COR-L47 (cell line): ENCODE data around the gene LYPD3.
"Not testable (repeated sequence)": the region's sequence is repeated elsewhere in the genome, so short reads cannot be mapped to it uniquely, and the experiment has no call there.

ENCODE experiments used
- DNase-seq: peaks from one replicate; lab custom pipeline; 2025; lab: John Stamatoyannopoulos, UW

Gene LYPD3

DNA sequence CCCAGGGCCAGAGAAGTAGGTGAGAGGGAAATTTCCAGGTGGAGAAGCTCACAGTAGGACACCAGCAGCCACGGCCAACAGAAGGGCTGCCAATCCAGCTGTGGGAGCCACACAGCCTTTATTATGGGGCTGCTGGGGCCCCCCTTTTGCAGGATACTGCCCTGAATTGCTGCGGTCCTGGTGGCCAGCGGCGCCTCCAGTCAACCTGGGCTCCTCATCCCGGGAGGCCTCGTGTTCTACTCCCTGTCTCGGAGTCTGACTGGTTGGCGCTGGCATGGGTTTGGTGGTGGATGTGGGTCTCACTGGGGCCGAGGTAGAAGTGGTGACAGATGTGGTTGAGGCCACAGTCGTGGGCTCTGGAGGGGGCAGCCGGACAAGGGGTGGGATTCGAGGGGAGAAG is 4.1 kb downstream of the LYPD3 start:
- no peak for DNase-seq

- no peak for DNase-seq
Measured at GRCh38 chr19:43460362-43461016, 4.9 kb downstream of the LYPD3 start.

DNA sequence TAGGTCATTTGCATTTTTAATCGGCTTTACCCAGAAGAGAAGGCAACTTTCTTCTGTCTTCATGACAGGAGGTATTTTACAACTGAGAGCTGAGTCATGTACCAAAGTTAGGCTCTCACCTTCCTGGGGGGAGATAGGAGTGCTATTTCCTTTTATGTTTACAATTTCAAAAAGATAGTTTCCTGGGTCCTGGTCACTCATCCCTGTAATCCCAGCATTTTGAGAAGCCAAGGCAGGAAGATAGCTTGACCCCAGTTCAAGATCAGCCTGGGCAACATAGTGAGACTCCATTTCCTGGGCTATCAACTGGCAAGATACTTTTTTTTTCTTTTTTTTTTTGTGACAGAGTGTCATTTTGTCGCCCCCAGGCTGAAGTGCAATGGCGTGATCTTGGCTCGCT is 7.6 kb downstream of the LYPD3 start:
- DNase-seq: no peak

- no peak for DNase-seq
Measured at GRCh38 chr19:43455321-43456113, 9.9 kb downstream of the LYPD3 start.

DNA sequence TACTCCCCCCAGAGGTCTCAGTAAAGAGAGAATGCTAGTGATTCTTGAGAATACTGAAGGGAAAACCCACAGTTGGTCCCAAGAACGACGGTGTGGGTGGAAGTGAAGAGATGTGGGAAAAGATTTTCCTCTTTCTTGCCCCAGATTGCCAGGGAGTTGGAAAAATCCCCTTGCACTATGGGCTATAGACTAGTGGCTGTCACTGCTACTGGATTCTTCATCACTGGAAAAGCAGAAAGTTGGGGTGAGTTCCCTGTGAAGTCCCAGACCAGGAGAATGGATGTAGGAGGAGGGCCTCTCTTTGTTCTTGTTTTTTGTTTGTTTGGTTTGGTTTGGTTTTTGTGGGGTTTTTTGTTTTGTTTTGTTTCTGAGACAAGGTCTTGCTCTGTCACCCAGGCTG is 11.4 kb downstream of the LYPD3 start:
- no peak for DNase-seq

GRCh38 chr19:43452582-43452981 is 12.8 kb downstream of the LYPD3 start:
- no peak for DNase-seq

GRCh38 chr19:43450545-43450997 is 14.8 kb downstream of the LYPD3 start:
- no peak for DNase-seq

GRCh38 chr19:43447655-43448054 is 17.8 kb downstream of the LYPD3 start:
- no peak for DNase-seq

DNA sequence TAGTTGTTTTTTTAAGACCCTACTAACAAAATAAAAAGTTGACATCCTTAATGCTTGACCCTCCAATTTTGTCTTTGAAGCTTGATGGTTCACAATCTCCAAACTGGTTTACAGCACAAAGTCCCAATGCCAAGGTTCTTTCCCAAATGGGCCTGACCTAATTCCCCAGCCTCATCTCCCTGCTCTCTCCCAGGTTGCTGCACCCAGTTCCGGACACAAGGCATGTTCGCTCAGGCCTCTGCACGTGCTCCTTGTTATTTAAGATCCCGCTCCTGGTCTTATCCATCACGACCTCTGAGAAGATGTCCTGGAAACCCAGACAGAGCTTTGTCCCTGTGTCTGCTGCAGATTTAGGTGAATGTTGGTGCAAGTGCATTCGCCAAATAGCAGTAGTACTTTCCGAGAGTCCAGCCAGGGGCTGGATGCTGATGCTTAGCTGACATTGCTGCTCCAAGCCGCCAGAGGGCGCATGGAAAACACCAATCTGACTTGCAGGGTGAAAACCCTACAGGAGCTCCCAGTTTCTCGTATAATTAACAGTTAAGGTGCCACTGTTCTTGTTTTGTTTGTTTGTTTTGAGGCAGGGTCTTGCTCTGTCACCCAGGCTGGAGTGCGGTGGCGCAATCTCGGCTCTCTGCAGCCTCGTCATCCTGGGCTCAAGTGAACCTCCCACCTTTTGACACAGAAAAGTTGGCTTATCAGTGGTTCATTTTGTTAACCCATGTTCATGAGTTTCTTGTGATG is 18.5 kb downstream of the LYPD3 start:
- DNase-seq: peak; percentile 52

- DNase-seq: no peak
Measured at GRCh38 chr19:43445426-43445825, 20.0 kb downstream of the LYPD3 start.

GRCh38 chr19:43444531-43445287 is 20.7 kb downstream of the LYPD3 start:
- no peak for DNase-seq

- DNase-seq: not testable (repeated sequence)
Measured at GRCh38 chr19:43444091-43444490, 21.3 kb downstream of the LYPD3 start.

DNA sequence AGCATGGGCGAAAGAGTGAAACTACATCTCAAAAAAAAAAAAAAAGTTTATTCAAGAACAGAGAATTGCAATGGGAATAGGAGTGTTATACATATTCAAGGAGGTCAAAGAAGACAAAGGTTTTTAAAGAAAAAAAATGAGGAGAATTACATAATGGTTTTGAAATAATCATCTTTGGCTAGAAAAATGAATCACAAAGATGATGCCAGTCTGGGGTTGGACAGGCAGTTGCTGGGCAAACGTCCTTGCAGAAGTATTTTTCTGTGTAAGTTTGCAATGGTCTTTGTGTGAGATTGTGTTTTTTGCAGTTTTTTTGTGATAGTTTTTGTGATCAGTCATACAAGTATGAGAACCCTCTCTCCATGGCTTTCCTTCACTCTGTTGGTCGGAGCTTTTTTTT is 23.7 kb downstream of the LYPD3 start:
- DNase-seq: no peak

DNA sequence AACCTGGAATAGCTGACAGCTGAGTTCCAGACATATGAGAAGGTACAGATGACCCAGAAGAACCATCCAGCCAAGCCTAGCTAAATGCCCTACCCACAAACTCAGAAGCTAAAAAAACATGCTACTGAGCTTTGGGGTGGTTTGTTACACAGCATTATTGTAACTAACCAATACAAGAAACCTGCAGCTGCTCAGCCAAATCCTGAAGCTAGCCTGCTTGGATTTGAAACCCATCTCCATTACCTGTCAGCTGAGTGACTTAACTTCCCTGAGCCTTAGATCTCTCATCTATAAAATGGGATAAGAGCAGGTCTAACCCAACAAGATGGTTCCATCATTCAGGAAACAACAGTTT is 25.7 kb downstream of the LYPD3 start:
- DNase-seq: no peak

DNA sequence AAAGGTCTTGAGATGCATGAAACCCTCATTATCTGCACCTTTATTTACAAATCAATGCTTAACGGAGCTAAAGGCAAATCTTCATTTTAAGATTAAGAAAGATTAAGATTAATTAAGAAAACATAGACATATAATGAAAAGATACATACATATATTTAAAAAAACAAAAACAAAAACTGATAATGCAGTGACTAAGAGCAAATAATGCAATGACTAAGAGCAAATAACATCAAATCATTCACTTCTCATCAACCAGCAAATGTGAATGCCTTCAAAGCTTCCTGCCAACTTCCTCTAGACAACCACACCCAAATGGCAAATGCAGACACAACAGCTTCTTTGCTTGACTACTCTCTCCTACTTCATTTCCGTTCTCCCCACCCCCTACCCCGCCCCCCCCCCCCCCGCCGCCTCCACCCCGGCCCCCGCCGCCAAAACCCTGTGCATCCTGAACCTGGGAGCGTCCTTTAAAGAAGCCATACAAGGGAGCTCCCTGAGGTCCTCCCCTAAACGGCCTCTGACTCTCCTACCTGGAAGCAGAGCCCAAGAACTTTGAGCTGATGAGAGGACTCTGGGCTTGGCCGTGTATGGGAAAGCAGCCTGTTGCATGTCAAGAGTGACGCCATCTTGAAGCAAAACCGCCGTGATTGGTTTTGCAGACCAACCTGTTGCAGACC is 26.2 kb downstream of the LYPD3 start:
- DNase-seq: no peak

DNA sequence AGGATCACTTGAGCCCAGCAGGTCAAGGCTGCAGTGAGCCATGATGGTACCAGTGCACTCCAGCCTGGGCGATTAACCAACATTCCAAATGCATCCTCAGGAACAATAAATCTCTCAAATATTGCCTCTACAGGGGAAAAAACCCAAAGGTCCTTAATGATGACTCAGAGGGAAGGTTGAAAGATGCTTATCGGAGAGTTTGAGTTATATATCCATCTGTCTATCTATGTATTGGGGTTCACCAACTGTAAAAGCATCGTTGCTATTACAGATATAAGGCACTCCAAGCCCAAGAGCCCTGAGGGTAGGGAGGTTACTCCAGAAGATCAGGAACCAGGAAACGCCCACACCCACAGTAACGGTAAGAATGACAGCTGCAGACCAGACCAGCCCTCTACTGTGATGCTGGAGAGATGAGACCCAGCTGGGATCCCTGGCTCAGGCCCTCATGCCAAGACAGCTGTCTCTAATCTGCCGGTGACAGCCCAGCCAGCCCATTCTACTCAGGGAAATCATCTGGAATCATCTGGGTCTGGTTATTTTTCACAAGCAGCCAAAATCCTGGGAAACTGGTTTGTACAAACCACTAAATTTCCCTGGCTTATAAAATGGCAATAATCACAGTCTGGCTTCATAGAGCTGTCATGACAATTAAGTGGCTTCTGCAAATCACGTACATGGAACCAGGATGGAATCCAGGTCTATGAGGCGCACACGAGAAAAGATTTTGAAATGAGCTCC is 26.9 kb downstream of the LYPD3 start:
- DNase-seq: no peak

GRCh38 chr19:43437712-43438111 is 27.7 kb downstream of the LYPD3 start:
- no peak for DNase-seq

GRCh38 chr19:43437284-43437683 is 28.1 kb downstream of the LYPD3 start:
- DNase-seq: not testable (repeated sequence)

GRCh38 chr19:43435775-43436174 is 29.6 kb downstream of the LYPD3 start:
- no peak for DNase-seq

- no peak for DNase-seq
Measured at GRCh38 chr19:43433689-43434088, 31.7 kb downstream of the LYPD3 start.

DNA sequence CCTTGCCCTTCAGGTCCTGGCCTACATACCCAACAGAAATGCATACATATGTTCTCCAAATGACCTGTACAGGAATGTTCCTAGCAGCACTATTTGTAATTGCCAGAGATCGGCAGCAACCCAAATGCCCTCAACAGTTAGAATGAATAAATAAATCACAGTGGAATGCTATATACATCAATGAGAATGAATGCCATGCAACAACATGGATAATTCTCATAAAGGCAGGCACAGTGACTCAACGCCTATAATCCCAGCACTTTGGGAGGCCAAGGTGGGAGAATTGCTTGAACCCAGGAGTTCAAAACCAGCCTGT is 32.1 kb downstream of the LYPD3 start:
- no peak for DNase-seq
